K562 (cell line): ENCODE data around the gene SCN5A. TPM values are rescaled to one million over a fixed set of nuclear protein-coding genes. Genes with fewer than 3 reads are reported as not detected.

Source experiments
- ATAC-seq: fragments of 200-7000 bp; cut with Tn5 transposase; 3 replicates; pipeline ENCODE4 v1.9.1; 2020; ENCODE audit warnings: moderate library complexity
- BruUV-seq: library from RNA; stranded (reverse); fragments of 400-500 nt; replicated peaks from 2 replicates; lab custom pipeline; 2021; lab: Mats Ljungman, UMichigan
- CTCF ChIA-PET: fragments of 300-600 bp; formaldehyde crosslinking; extraction: SDS; loops from one replicate; lab custom pipeline; 2021; ENCODE audit warnings: low intra/inter-chr PET ratio; lab: Yijun Ruan, JAX
- POLR2A ChIA-PET: fragments of 300-600, 350-650 bp; sonication (Branson Sonifier 250); formaldehyde crosslinking; extraction: SDS; loops from one replicate; lab custom pipeline; 2021; ENCODE audit warnings: antibody characterized with exemption, inconsistent platforms; lab: Yijun Ruan, JAX
- DNase-seq, 4 experiments: peaks; one replicate each; pipeline versions ENCODE4 v3.0.0 to v3.0.0-alpha.2; 2011 to 2018; ENCODE audit warnings: low spot score in 3 of 4, mixed read lengths in 3 of 4; ENCODE audit errors: extremely low read depth in 1 of 4
- FAIRE-seq: peaks from 2 replicates; lab custom pipeline; 2011; peaks lifted over from hg19 to GRCh38; lab: Jason Lieb, UNC
- H2AFZ ChIP-seq: 2 replicates; pipeline ENCODE4 v1.6.0; 2011; ENCODE audit warnings: low read depth, low read length, control low read depth, inconsistent platforms
- H3K27ac ChIP-seq: fragments of 200-600 bp; 3 replicates; pipeline ENCODE4 v1.8.0; 2011; ENCODE audit warnings: low read depth, mild to moderate bottlenecking, control low read depth, inconsistent platforms, low read length, moderate library complexity, mixed read lengths; ENCODE audit errors: extremely low read depth
- H3K27me3 ChIP-seq, 2 experiments: fragments of 300-600 bp in 1 of 2; 2 replicates in 1 of 2; 3 replicates in 1 of 2; pipeline versions ENCODE4 v1.6.0 to v1.8.0; 2011; ENCODE audit warnings: inconsistent platforms in 2 of 2, low read length in 2 of 2, mild to moderate bottlenecking in 1 of 2, mixed read lengths in 1 of 2, moderate library complexity in 1 of 2; ENCODE audit not compliant: control insufficient read depth in 2 of 2, insufficient read depth in 2 of 2
- H3K36me3 ChIP-seq: fragments of 300-600 bp; 3 replicates; pipeline ENCODE4 v1.8.0; 2011; ENCODE audit warnings: mild to moderate bottlenecking, low read length, inconsistent platforms; ENCODE audit not compliant: control insufficient read depth, insufficient read depth
- H3K4me1 ChIP-seq, 2 experiments: fragments of 200-600 bp in 1 of 2; replicated peaks in 1 of 2; 2 replicates in 1 of 2; 3 replicates in 1 of 2; pipeline versions ENCODE4 v1.5.1 to v1.8.0; 2011; ENCODE audit warnings: inconsistent platforms in 2 of 2, low read length in 2 of 2, mild to moderate bottlenecking in 1 of 2, mixed read lengths in 1 of 2, moderate library complexity in 1 of 2; ENCODE audit not compliant: control insufficient read depth in 2 of 2, insufficient read depth in 2 of 2
- H3K4me2 ChIP-seq: 2 replicates; pipeline ENCODE4 v1.6.1; 2011; ENCODE audit warnings: low read length, control low read depth, inconsistent platforms, mixed read lengths; ENCODE audit not compliant: insufficient read depth
- H3K4me3 ChIP-seq: fragments of 200-600 bp; sonication (generic), shearing (Covaris generic); 2 replicates; pipeline ENCODE4 v1.5.1; 2016; ENCODE audit warnings: control low read depth, inconsistent platforms
- H3K79me2 ChIP-seq: fragments of 200-600 bp; 3 replicates; pipeline ENCODE4 v1.8.0; 2011; ENCODE audit warnings: low read length, inconsistent platforms; ENCODE audit not compliant: control insufficient read depth, insufficient read depth
- H3K9ac ChIP-seq, 2 experiments: 2 replicates each; pipeline versions ENCODE4 v1.6.0 to v1.6.1; 2011; ENCODE audit warnings: low read depth in 2 of 2, low read length in 2 of 2, control low read depth in 1 of 2, inconsistent platforms in 1 of 2, mild to moderate bottlenecking in 1 of 2, mixed read lengths in 1 of 2; ENCODE audit not compliant: insufficient read depth in 1 of 2
- H3K9me1 ChIP-seq: one replicate; pipeline ENCODE4 v1.6.0; 2011; ENCODE audit warnings: inconsistent platforms, mild to moderate bottlenecking, low read length, moderate library complexity; ENCODE audit not compliant: control insufficient read depth, insufficient read depth
- H3K9me3 ChIP-seq: replicated peaks from 2 replicates; pipeline ENCODE4 v1.5.1; 2011; ENCODE audit warnings: low read depth, low read length, inconsistent platforms; ENCODE audit not compliant: control insufficient read depth, insufficient read depth
- H4K20me1 ChIP-seq: replicated peaks from 2 replicates; pipeline ENCODE4 v1.6.1; 2011; ENCODE audit warnings: low read length, inconsistent platforms, mixed read lengths; ENCODE audit not compliant: control insufficient read depth, insufficient read depth
- ARNT ChIP-seq, 2 experiments: fragments of 450-650 bp; IDR thresholded peaks; 2 replicates each; pipeline ENCODE4 v1.6.1; 2016; ENCODE audit warnings: mild to moderate bottlenecking in 1 of 2
- CTBP1 ChIP-seq: fragments of 450-650 bp; IDR thresholded peaks from 2 replicates; pipeline ENCODE4 v1.6.1; 2016; ENCODE audit warnings: borderline replicate concordance
- GABPA ChIP-seq: fragments of 200-800 bp; sonication (Bioruptor generic); conservative IDR thresholded peaks from 2 replicates; pipeline ENCODE4 v1.6.1; 2016; ENCODE audit warnings: low read depth, missing genetic modification characterization, missing compliant biosample characterization
- GATAD2B ChIP-seq: fragments of 450-650 bp; IDR thresholded peaks from 2 replicates; pipeline ENCODE4 v1.6.1; 2017; ENCODE audit warnings: mild to moderate bottlenecking, borderline replicate concordance
- HDGF ChIP-seq: fragments of 450-650 bp; IDR thresholded peaks from 2 replicates; pipeline ENCODE4 v1.6.1; 2016
- LCOR ChIP-seq: sonication (generic); formaldehyde crosslinking; IDR thresholded peaks from 2 replicates; pipeline ENCODE4 v1.8.0; 2022; ENCODE audit warnings: mild to moderate bottlenecking, missing genetic modification reagents
- MECOM ChIP-seq: fragments of 250-450 bp; sonication (Bioruptor Pico); IDR thresholded peaks from 2 replicates; pipeline ENCODE4 v1.8.0; 2022; ENCODE audit warnings: inconsistent platforms
- MTA3 ChIP-seq: fragments of 450-650 bp; formaldehyde crosslinking; IDR thresholded peaks from 2 replicates; pipeline ENCODE4 v1.6.1; 2017; ENCODE audit warnings: mild to moderate bottlenecking, borderline replicate concordance
- NR0B1 ChIP-seq: fragments of 450-650 bp; IDR thresholded peaks from one replicate; pipeline ENCODE4 v1.6.1; 2018; ENCODE audit warnings: mild to moderate bottlenecking, moderate library complexity; ENCODE audit not compliant: partially characterized antibody
- RAD21 ChIP-seq, 2 experiments: fragments of 250-450 bp in 1 of 2; fragments of 450-650 bp in 1 of 2; sonication (Bioruptor Pico) in 1 of 2; formaldehyde crosslinking in 1 of 2; IDR thresholded peaks in 1 of 2; conservative IDR thresholded peaks in 1 of 2; 2 replicates each; pipeline versions ENCODE4 v1.4.0 to v1.8.0; 2020 to 2022; ENCODE audit warnings: mild to moderate bottlenecking in 2 of 2, moderate library complexity in 1 of 2
- RB1 ChIP-seq: fragments of 450-650 bp; IDR thresholded peaks from 2 replicates; pipeline ENCODE4 v1.6.1; 2017; ENCODE audit warnings: low read depth, mild to moderate bottlenecking
- RBFOX2 ChIP-seq: fragments of 200-400 bp; formaldehyde crosslinking; IDR thresholded peaks from 2 replicates; pipeline ENCODE4 v1.6.1; 2017; ENCODE audit warnings: low read depth, mild to moderate bottlenecking, low read length, moderate library complexity
- SMC3 ChIP-seq: conservative IDR thresholded peaks from 2 replicates; pipeline ENCODE4 v1.6.1; 2011; ENCODE audit warnings: low read depth, low read length, improper control_type of control experiment; ENCODE audit not compliant: insufficient read depth
- SRSF3 ChIP-seq: fragments of 200-400 bp; formaldehyde crosslinking; IDR thresholded peaks from 2 replicates; pipeline ENCODE4 v1.6.1; 2016; ENCODE audit warnings: mild to moderate bottlenecking, low read length, moderate library complexity; ENCODE audit not compliant: insufficient read depth
- ZNF324 ChIP-seq: fragments of 250-450 bp; sonication (Bioruptor Pico); IDR thresholded peaks from 2 replicates; pipeline ENCODE4 v1.4.0; 2020; ENCODE audit warnings: mild to moderate bottlenecking
- ZNF584 ChIP-seq: fragments of 200-800 bp; sonication (Bioruptor generic); IDR thresholded peaks from 2 replicates; pipeline ENCODE4 v1.6.1; 2016; ENCODE audit warnings: low read depth, mild to moderate bottlenecking, missing genetic modification characterization, missing compliant biosample characterization
- ZNF740 ChIP-seq, 3 experiments: fragments of 200-800 bp in 1 of 3; sonication (Bioruptor generic) in 1 of 3; sonication (generic) in 1 of 3; formaldehyde crosslinking in 1 of 3; IDR thresholded peaks; 2 replicates each; pipeline versions ENCODE4 v1.6.1 to v1.8.0; 2016 to 2022; ENCODE audit warnings: mild to moderate bottlenecking in 2 of 3, missing compliant biosample characterization in 2 of 3, missing genetic modification characterization in 2 of 3, missing genetic modification reagents in 1 of 3
- WGBS: fragments of 100-300 bp; shearing (Covaris generic); methylation state at CpG from one replicate; pipeline ENCODE4 v1.1.6; 2016; ENCODE audit warnings: low coverage, mixed read lengths; ENCODE audit not compliant: insufficient coverage; ENCODE audit errors: missing lambda C conversion rate; 5-methylcytosine and 5-hydroxymethylcytosine counted together
- in situ Hi-C: fragments of 300-500 bp; cut with MboI; formaldehyde crosslinking; loops from 4 replicates; pipeline ENCODE4 v1.15.0; 2018; ENCODE audit warnings: inconsistent platforms, mixed read lengths
- intact Hi-C: fragments of 100-400 bp; cut with micrococcal nuclease; formaldehyde crosslinking; loops from 2 replicates; pipeline ENCODE4 v1.14.2; 2022
- polyA plus RNA-seq, 8 experiments: library from polyadenylated mRNA; depleted of rRNA in 4 of 8; stranded (reverse) in 5 of 8; unstranded in 3 of 8; fragments of >200 nt; fragmentation: Nextera tagmentation in 2 of 8; fragmentation: Illumina TruSeq in 1 of 8; extraction: Ambion mirVana in 2 of 8; extraction: Trizol in 1 of 8; gene quantifications; 2 replicates each; pipeline versions ENCODE4 v1.2.1 to v1.2.3, GENCODE V29; 2011 to 2014; ENCODE audit warnings: inconsistent platforms in 1 of 8, missing spikeins in 1 of 8
- total RNA-seq, 7 experiments: library from RNA; depleted of rRNA in 6 of 7; stranded (reverse); fragments of >200 nt in 6 of 7; fragmentation: Illumina TruSeq in 2 of 7; extraction: Trizol in 2 of 7; gene quantifications; 2 replicates each; pipeline versions ENCODE4 v1.2.1 to v1.2.3, GENCODE V29; 2011 to 2021; ENCODE audit warnings: low replicate concordance in 1 of 7
- TF ChIP-seq, protein P1 (sequence below): fragments of 450-650 bp; formaldehyde crosslinking; IDR thresholded peaks from 2 replicates; pipeline ENCODE4 v1.4.0; 2020; ENCODE audit warnings: mild to moderate bottlenecking, moderate library complexity

SCN5A gene
- total and polyA plus RNA-seq, 9 of the 15 experiments (the other 6 are each of a cell fraction or from before 2014, with no cell fraction given), result 0.07 to 1.4 (median 0.21) TPM; not detected in 2

- no peaks in the 10 kb centered on the region for H4K20me1 ChIP-seq
- no peaks in the 10 kb centered on the region for H3K4me1 ChIP-seq
- H3K36me3 ChIP-seq, result peaks cover 17% of the 10 kb centered on the region; the same call in 2 of the 3 replicates
- in situ Hi-C loops, result loop anchor here (10.0 kb wide), 1 partner anchor 133 kb away; no protein-coding TSS in a partner anchor
- FAIRE-seq (peak; percentile 96), DNase-seq (peak; percentile 65 to 86 (median 67)), ATAC-seq (peak; percentile 87)
- ChIA-PET POLR2A (interaction anchor here (0.6 to 1.4 kb wide), 5 partner anchors 8 to 1707 kb away, joined by 3 to 5 read pairs (median 3); no protein-coding TSS in a partner anchor), CTCF (interaction anchor here (0.5 to 4.3 kb wide), 10 partner anchors 16 to 509 kb away, joined by 3 to 26 read pairs (median 4); partner anchors contain the start of gene SCN5A)
- no peak overlapping the region for H3K4me3 ChIP-seq
- no peak overlapping the region for H3K9ac ChIP-seq
- H3K9me1 ChIP-seq, result no peaks in the 10 kb centered on the region
- BruUV-seq, result no TSS peak
- no peaks in the 10 kb centered on the region for H3K9me3 ChIP-seq
- intact Hi-C loops, result loop anchor here (1.0 to 10.0 kb wide), 5 partner anchors 25 to 483 kb away; partner anchors contain the start of gene EXOG
- no peaks in the 10 kb centered on the region for H3K79me2 ChIP-seq
- no peak overlapping the region for H3K4me2 ChIP-seq
- WGBS, result 0% methylated on average over 5 of the region's 5 CpGs
- H3K27me3 ChIP-seq, result no peaks in the 10 kb centered on the region
- H2AFZ ChIP-seq, result peak overlapping the region; percentile 54; the same call in 1 of the 2 replicates
- H3K27ac ChIP-seq, result no peak overlapping the region
- TF ChIP-seq ZNF324 (CRISPR knock-in tag) (no peak), GATAD2B (no peak), NR0B1 (no peak), HDGF (0 out of 2 replicates have a peak, but pooled peaks have one; percentile 39), MTA3 (no peak), SRSF3 (no peak), ARNT (IDR thresholded peaks at IDR 0.05) (0 out of 4 replicates have a peak, but pooled peaks of 1 of the 2 experiments have one; percentile 62), GABPA (tag) (no peak), MECOM (CRISPR knock-in tag) (no peak), ZNF740 (CRISPR knock-in tag; IDR thresholded peaks at IDR 0.05) (no peak), ZNF740 (tag; IDR thresholded peaks at IDR 0.05) (no peak), LCOR (CRISPR knock-in tag) (no peak), RB1 (peak; percentile 43), RBFOX2 (no peak), SMC3 (peak; percentile 94), CTBP1 (peak; percentile 46; the same call in 1 of the 2 replicates), RAD21 (CRISPR knock-in tag; conservative IDR thresholded peaks at IDR 0.05 in 1 of 2, IDR thresholded peaks at IDR 0.05 in 1 of 2) (peak; percentile 75 to 85), ZNF584 (CRISPR knock-in tag) (no peak)
- TF ChIP-seq, protein P1, sequence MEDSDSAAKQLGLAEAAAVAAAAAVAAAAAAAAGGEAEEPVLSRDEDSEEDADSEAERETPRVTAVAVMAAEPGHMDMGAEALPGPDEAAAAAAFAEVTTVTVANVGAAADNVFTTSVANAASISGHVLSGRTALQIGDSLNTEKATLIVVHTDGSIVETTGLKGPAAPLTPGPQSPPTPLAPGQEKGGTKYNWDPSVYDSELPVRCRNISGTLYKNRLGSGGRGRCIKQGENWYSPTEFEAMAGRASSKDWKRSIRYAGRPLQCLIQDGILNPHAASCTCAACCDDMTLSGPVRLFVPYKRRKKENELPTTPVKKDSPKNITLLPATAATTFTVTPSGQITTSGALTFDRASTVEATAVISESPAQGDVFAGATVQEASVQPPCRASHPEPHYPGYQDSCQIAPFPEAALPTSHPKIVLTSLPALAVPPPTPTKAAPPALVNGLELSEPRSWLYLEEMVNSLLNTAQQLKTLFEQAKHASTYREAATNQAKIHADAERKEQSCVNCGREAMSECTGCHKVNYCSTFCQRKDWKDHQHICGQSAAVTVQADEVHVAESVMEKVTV (CRISPR knock-in tag), result peak; percentile 64; the same call in 1 of the 2 replicates
These were observed 128.0 kb downstream of the SCN5A start for GRCh38 chr3:38521391-38521987.
